Medulla oblongata (tissue), 1 donor: ENCODE results near the gene OR10H2.
"Not testable (repeated sequence)": the region's sequence is repeated elsewhere in the genome, so short reads cannot be mapped to it uniquely, and the experiment has no call there.

Experiments
- DNase-seq: peaks from one replicate; pipeline ENCODE4 v3.0.0-alpha.2; 2015; ENCODE audit errors: extremely low spot score

The OR10H2 gene

GRCh38 chr19:15727724-15728123 lies at the start of gene OR10H2:
TSS of gene OR10H2 (plus strand) at chr19:15728024. CDS start at chr19:15728044, 20 bp downstream.
- DNase-seq: no peak

- no peak for DNase-seq
These were observed 48.7 kb upstream of the OR10H2 start for GRCh38 chr19:15679089-15679488.

- DNase-seq: not testable (repeated sequence)
These were observed 48.0 kb upstream of the OR10H2 start for GRCh38 chr19:15679865-15680264.

GRCh38 chr19:15680478-15681322 lies 47.1 kb upstream of the OR10H2 start:
- DNase-seq: no peak

GRCh38 chr19:15683411-15683810 lies 44.4 kb upstream of the OR10H2 start:
- DNase-seq: no peak

GRCh38 chr19:15684828-15685227 lies 43.0 kb upstream of the OR10H2 start:
- no peak for DNase-seq

- no peak for DNase-seq
These were observed 31.1 kb upstream of the OR10H2 start for GRCh38 chr19:15696654-15697194.

- no peak for DNase-seq
These were observed 25.9 kb upstream of the OR10H2 start for GRCh38 chr19:15701757-15702533.

- DNase-seq: peak; percentile 42
These were observed 25.3 kb upstream of the OR10H2 start for GRCh38 chr19:15702534-15702930.

- no peak for DNase-seq
These were observed 13.2 kb upstream of the OR10H2 start for GRCh38 chr19:15714638-15715037.

- no peak for DNase-seq
These were observed 12.2 kb upstream of the OR10H2 start for GRCh38 chr19:15715642-15716041.

GRCh38 chr19:15717809-15718208 lies 10.0 kb upstream of the OR10H2 start:
- DNase-seq: no peak

GRCh38 chr19:15721268-15721667 lies 6.6 kb upstream of the OR10H2 start:
- no peak for DNase-seq

GRCh38 chr19:15722956-15723355 lies 4.9 kb upstream of the OR10H2 start:
- DNase-seq: no peak

GRCh38 chr19:15730538-15730937 lies 2.7 kb downstream of the OR10H2 start:
- no peak for DNase-seq

- no peak for DNase-seq
These were observed 4.6 kb downstream of the OR10H2 start for GRCh38 chr19:15732388-15732787.

- no peak for DNase-seq
These were observed 6.1 kb downstream of the OR10H2 start for GRCh38 chr19:15733895-15734294.

GRCh38 chr19:15737722-15738121 lies 9.9 kb downstream of the OR10H2 start, which contains the start of gene OR10H3:
TSS of gene OR10H3 (plus strand) at chr19:15737985. CDS start at chr19:15741393, 3,408 bp downstream.
- DNase-seq: no peak

GRCh38 chr19:15740785-15741184 lies 13.0 kb downstream of the OR10H2 start:
- no peak for DNase-seq

GRCh38 chr19:15748239-15748638 lies 20.4 kb downstream of the OR10H2 start:
- DNase-seq: no peak

- DNase-seq: no peak
These were observed 30.6 kb downstream of the OR10H2 start for GRCh38 chr19:15758379-15758778.

GRCh38 chr19:15759962-15760565 lies 32.2 kb downstream of the OR10H2 start:
- DNase-seq: no peak
